Jurkat, Clone E6-1 (cell line): ENCODE data around the gene ANKRD11.
A peak's percentile ranks its signal among the peaks of the same experiment; 100 is the strongest.
"Not testable (repeated sequence)": the region's sequence is repeated elsewhere in the genome, so short reads cannot be mapped to it uniquely, and the experiment has no call there.

Source experiments
- DNase-seq: peaks from one replicate; pipeline ENCODE4 v3.0.0-alpha.2; 2011; ENCODE audit warnings: low read depth, low spot score
- H3K4me3 ChIP-seq: 2 replicates; pipeline ENCODE4 v1.5.1; 2011; ENCODE audit warnings: mild to moderate bottlenecking, low read length, control low read depth, moderate library complexity

ANKRD11 gene

GRCh38 chr16:89458551-89458950, 31.8 kb downstream of the ANKRD11 start:
- H3K4me3 ChIP-seq: no peak overlapping the region
- DNase-seq: no peak

GRCh38 chr16:89456419-89456959, 33.9 kb downstream of the ANKRD11 start:
- DNase-seq: no peak
- H3K4me3 ChIP-seq: no peak overlapping the region

GRCh38 chr16:89455692-89456091, 34.7 kb downstream of the ANKRD11 start:
- H3K4me3 ChIP-seq: no peak overlapping the region
- no peak for DNase-seq

- DNase-seq: peak; percentile 89
- no peak overlapping the region for H3K4me3 ChIP-seq
Observed at GRCh38 chr16:89455178-89455577, 35.2 kb downstream of the ANKRD11 start.

GRCh38 chr16:89454378-89455125, 35.8 kb downstream of the ANKRD11 start:
- H3K4me3 ChIP-seq, DNase-seq: not testable (repeated sequence)

GRCh38 chr16:89453501-89454321, 36.6 kb downstream of the ANKRD11 start:
- DNase-seq: no peak
- no peak overlapping the region for H3K4me3 ChIP-seq

GRCh38 chr16:89452925-89453324, 37.4 kb downstream of the ANKRD11 start:
- no peak overlapping the region for H3K4me3 ChIP-seq
- DNase-seq: no peak

- DNase-seq: no peak
- no peak overlapping the region for H3K4me3 ChIP-seq
Observed at GRCh38 chr16:89452241-89452640, 38.1 kb downstream of the ANKRD11 start.

- H3K4me3 ChIP-seq: no peak overlapping the region
- no peak for DNase-seq
Observed at GRCh38 chr16:89450537-89450936, 39.8 kb downstream of the ANKRD11 start.

- DNase-seq: no peak
Observed at GRCh38 chr16:89449726-89450335, 40.5 kb downstream of the ANKRD11 start.

GRCh38 chr16:89448656-89449055, 41.7 kb downstream of the ANKRD11 start:
- no peak overlapping the region for H3K4me3 ChIP-seq
- no peak for DNase-seq

More at GRCh38 chr16:89449726-89450335, 40.5 kb downstream of the ANKRD11 start:
- H3K4me3 ChIP-seq: no peak overlapping the region

- no peak overlapping the region for H3K4me3 ChIP-seq
- no peak for DNase-seq
Observed at GRCh38 chr16:89446975-89447293, 43.4 kb downstream of the ANKRD11 start.

GRCh38 chr16:89446136-89446974, 44.0 kb downstream of the ANKRD11 start:
- DNase-seq: no peak
- no peak overlapping the region for H3K4me3 ChIP-seq

- DNase-seq: no peak
- H3K4me3 ChIP-seq: peak overlapping the region; percentile 24
Observed at GRCh38 chr16:89445166-89445565, 45.2 kb downstream of the ANKRD11 start.

- DNase-seq: peak; percentile 48
- H3K4me3 ChIP-seq: peak overlapping the region; percentile 25
Observed at GRCh38 chr16:89444728-89445127, 45.6 kb downstream of the ANKRD11 start.

- peak; percentile 90 for DNase-seq
- H3K4me3 ChIP-seq: peak overlapping the region; percentile 25
Observed at GRCh38 chr16:89444151-89444723, 46.1 kb downstream of the ANKRD11 start.

- no peak for DNase-seq
- H3K4me3 ChIP-seq: no peak overlapping the region; the same call in 1 of the 2 replicates
Observed at GRCh38 chr16:89443727-89444084, 46.7 kb downstream of the ANKRD11 start.

- H3K4me3 ChIP-seq: no peak overlapping the region; the same call in 1 of the 2 replicates
- DNase-seq: no peak
Observed at GRCh38 chr16:89442990-89443726, 47.2 kb downstream of the ANKRD11 start.
